Retinal pigment epithelial cell (primary cell): ENCODE measurements around the gene IDE.

Experiments used
- DNase-seq: peaks from one replicate; pipeline ENCODE4 v3.0.0-alpha.2; 2010; ENCODE audit warnings: low read depth
- H3K4me3 ChIP-seq: 2 replicates; pipeline ENCODE4 v1.5.1; 2011; ENCODE audit warnings: mild to moderate bottlenecking, low read length, control low read depth, moderate library complexity
- TF ChIP-seq, protein P1 (sequence below): conservative IDR thresholded peaks from 2 replicates; pipeline ENCODE4 v1.5.1; 2011; ENCODE audit warnings: low read depth, low read length, control low read depth, inconsistent platforms

Gene IDE

DNA sequence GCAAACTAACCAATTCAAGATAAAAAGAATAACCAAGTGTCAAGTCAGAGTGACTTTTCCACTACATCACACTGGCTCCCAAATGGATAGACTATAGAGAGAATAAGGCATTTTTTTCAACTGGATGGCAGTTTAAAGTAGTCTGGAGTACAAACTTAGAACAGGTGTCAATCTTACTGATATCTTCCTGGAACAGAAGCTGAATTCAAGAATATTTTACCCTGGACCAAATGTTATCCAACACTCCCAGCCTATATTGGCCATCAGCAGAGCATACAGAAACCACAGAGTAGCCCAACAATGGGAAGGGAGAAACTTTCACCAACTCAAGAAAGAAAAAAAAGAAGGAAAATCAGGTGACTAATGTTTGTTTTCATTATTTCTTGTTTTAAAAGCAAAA lies 11.5 kb downstream of the IDE start:
- TF ChIP-seq, protein P1, sequence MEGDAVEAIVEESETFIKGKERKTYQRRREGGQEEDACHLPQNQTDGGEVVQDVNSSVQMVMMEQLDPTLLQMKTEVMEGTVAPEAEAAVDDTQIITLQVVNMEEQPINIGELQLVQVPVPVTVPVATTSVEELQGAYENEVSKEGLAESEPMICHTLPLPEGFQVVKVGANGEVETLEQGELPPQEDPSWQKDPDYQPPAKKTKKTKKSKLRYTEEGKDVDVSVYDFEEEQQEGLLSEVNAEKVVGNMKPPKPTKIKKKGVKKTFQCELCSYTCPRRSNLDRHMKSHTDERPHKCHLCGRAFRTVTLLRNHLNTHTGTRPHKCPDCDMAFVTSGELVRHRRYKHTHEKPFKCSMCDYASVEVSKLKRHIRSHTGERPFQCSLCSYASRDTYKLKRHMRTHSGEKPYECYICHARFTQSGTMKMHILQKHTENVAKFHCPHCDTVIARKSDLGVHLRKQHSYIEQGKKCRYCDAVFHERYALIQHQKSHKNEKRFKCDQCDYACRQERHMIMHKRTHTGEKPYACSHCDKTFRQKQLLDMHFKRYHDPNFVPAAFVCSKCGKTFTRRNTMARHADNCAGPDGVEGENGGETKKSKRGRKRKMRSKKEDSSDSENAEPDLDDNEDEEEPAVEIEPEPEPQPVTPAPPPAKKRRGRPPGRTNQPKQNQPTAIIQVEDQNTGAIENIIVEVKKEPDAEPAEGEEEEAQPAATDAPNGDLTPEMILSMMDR: no peak
- no peak overlapping the region for H3K4me3 ChIP-seq
- no peak for DNase-seq

DNA sequence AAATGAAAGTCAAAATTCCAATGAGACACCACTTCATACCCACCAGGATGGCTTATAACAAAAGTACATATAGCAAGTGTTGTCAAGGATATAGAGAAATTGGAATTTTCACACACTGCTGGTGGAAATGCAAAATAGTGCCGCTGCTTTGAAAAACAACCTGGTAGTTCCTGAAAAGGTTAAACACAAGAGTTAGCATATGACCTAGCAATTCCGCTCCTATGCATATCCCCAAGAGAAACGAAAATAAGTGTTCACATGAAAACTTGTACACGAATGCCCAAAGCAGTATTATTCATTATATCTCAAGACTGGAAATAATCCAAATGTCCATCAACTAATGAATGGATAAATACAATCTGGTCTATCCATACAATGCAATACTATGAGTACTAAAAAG lies 14.8 kb downstream of the IDE start:
- no peak overlapping the region for H3K4me3 ChIP-seq
- DNase-seq: no peak
- TF ChIP-seq, protein P1: no peak

DNA sequence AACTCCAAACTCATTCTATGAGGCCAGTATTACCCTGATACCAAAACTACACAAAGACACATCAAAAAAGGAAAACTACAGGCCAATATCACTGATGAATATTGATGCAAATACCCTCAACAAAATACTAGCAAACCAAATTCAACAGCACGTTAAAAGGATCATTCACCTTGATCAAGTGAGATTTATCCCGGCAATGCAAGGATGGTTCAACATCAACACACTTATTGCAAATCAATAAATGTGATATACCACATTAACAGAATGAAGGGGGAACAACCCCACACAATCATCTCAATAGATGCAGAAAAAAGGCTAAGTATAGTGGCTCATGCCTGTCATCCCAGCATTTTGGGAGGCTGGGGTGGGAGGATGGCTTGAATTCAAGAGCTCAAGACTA lies 19.9 kb downstream of the IDE start:
- DNase-seq: no peak
- H3K4me3 ChIP-seq: no peak overlapping the region
- TF ChIP-seq, protein P1: no peak

DNA sequence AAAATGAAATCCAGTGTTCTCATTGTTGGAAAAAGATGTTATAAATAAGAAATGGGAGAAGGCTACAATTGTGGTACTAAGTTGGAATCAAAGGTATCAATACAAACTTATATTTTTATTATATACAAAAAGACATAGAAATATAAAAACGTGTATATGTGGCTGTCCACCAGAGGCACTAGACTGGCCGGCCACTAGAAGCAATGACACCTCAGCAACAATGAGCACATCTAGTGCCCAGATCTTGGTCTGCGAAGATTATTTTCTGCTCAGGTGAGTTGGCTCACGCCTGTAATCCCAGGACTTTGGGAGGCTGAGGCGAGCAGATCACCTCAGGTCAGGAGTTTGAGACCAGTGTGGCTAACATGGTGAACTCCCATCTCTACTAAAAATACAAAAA lies 21.6 kb downstream of the IDE start:
- TF ChIP-seq, protein P1: peak; percentile 39
- H3K4me3 ChIP-seq: no peak overlapping the region
- no peak for DNase-seq

DNA sequence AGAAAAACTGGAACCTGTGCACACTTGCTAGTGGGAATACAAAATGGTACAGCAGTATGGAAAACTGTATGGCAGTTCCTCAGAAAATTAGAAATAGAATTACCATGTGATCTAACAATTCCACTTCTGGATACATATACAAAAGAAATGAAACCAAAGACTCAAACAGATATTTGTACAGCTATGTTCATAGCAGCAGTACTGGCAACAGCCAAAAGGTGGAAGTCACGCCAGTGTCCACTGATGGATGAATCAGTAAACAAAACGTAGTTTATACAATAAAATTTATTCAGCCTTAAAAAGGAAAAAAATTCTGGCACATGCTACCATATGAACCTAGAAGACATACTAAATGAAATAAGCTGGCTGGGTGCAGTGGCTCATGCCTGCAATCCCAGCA lies 23.0 kb downstream of the IDE start:
- no peak for DNase-seq
- H3K4me3 ChIP-seq: no peak overlapping the region
- TF ChIP-seq, protein P1: no peak

DNA sequence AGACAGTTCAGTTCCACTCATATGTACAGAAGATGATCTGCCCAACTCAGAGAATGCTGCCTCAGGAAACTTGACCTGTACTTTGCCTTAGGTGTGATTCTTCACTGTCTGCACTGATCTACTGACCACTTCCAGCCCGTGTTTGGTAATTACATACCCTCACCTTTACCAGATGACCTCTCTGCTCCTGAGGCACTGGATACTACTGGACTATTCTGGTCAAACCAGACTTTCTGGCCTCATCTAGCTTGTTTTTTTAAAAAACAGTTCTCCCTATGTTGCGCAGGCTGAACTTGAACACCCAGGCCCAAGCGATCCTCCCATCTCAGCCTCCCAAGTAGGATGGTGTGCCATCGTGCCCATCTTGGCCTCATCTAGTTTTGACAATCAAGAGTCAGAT lies 26.2 kb downstream of the IDE start:
- DNase-seq: no peak
- TF ChIP-seq, protein P1: no peak
- H3K4me3 ChIP-seq: no peak overlapping the region

DNA sequence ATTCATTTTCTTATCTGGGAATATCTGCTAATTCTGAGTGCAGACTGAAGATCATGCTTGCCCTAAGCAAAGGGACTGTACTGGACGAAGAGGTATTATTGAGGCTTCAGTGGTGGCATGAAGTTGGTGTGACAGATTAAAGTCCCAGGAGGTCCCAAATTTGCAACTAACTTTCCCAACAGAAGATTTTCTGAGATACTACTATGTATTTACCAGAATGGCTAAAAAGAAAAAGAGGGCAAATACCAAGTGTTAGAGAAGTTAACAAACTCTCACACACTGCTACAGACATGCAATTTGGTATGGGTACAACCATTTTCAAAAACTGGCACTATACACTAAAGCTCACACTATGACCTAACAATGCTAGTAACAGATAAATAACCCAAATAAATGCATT lies 28.3 kb downstream of the IDE start:
- no peak for DNase-seq
- no peak overlapping the region for H3K4me3 ChIP-seq
- TF ChIP-seq, protein P1: no peak
